Mononuclear cell (primary cell): ENCODE measurements around the gene ADAP2. TPM values are rescaled to one million over a fixed set of nuclear protein-coding genes. Genes with fewer than 3 reads are reported as not detected.
"Not testable (repeated sequence)": the region's sequence is repeated elsewhere in the genome, so short reads cannot be mapped to it uniquely, and the experiment has no call there.

Experiments used
- H3K27me3 ChIP-seq: 2 replicates; pipeline ENCODE4 v1.6.0; 2011; ENCODE audit warnings: low read length, control low read depth; ENCODE audit not compliant: insufficient read depth
- H3K4me1 ChIP-seq: 2 replicates; pipeline ENCODE4 v1.5.1; 2011; ENCODE audit warnings: mild to moderate bottlenecking, low read length, control low read depth; ENCODE audit not compliant: insufficient read depth
- H3K4me3 ChIP-seq: 2 replicates; pipeline ENCODE4 v1.5.1; 2011; ENCODE audit warnings: mild to moderate bottlenecking, low read length, moderate library complexity
- H3K9me3 ChIP-seq: 2 replicates; pipeline ENCODE4 v1.5.1; 2011; ENCODE audit warnings: low read depth, mild to moderate bottlenecking, control low read depth, low read length
- total RNA-seq: library from RNA; depleted of rRNA; stranded (reverse); fragments of >200 nt; gene quantifications from one replicate; pipeline ENCODE4 v1.2.3, GENCODE V29; 2012

ADAP2 gene
- total RNA-seq, 1 donor, result 20.8 TPM

- Histone ChIP-seq H3K4me3 (no peak overlapping the region), H3K27me3 (no peaks in the 10 kb centered on the region)
These were observed 53.5 kb downstream of the ADAP2 start for GRCh38 chr17:30975042-30975820.

GRCh38 chr17:30979919-30980318 is 58.2 kb downstream of the ADAP2 start:
- not testable (repeated sequence) for H3K27me3 ChIP-seq, H3K4me1 ChIP-seq, H3K9me3 ChIP-seq, H3K4me3 ChIP-seq

More at GRCh38 chr17:30975042-30975820, 53.5 kb downstream of the ADAP2 start:
- no peaks in the 10 kb centered on the region for H3K9me3 ChIP-seq
- peaks cover 34% of the 10 kb centered on the region for H3K4me1 ChIP-seq

- no peaks in the 10 kb centered on the region for H3K4me1 ChIP-seq
- no peak overlapping the region for H3K4me3 ChIP-seq
- no peaks in the 10 kb centered on the region for H3K9me3 ChIP-seq
- H3K27me3 ChIP-seq, result no peaks in the 10 kb centered on the region
These were observed 60.1 kb downstream of the ADAP2 start for GRCh38 chr17:30981531-30982519.

- Histone ChIP-seq H3K4me3 (no peak overlapping the region), H3K4me1 (no peaks in the 10 kb centered on the region), H3K27me3 (no peaks in the 10 kb centered on the region), H3K9me3 (no peaks in the 10 kb centered on the region)
These were observed 61.1 kb downstream of the ADAP2 start for GRCh38 chr17:30982855-30983254.

- no peaks in the 10 kb centered on the region for H3K9me3 ChIP-seq
- H3K4me3 ChIP-seq, result no peak overlapping the region
- no peaks in the 10 kb centered on the region for H3K4me1 ChIP-seq
- no peaks in the 10 kb centered on the region for H3K27me3 ChIP-seq
These were observed 68.7 kb downstream of the ADAP2 start for GRCh38 chr17:30990458-30990857.

- Histone ChIP-seq H3K9me3 (no peaks in the 10 kb centered on the region), H3K4me3 (no peak overlapping the region), H3K4me1 (no peaks in the 10 kb centered on the region), H3K27me3 (no peaks in the 10 kb centered on the region)
These were observed 70.8 kb downstream of the ADAP2 start for GRCh38 chr17:30992551-30992950.

GRCh38 chr17:30995347-30995746 is 73.6 kb downstream of the ADAP2 start:
- H3K4me1 ChIP-seq, result no peaks in the 10 kb centered on the region
- no peak overlapping the region for H3K4me3 ChIP-seq
- no peaks in the 10 kb centered on the region for H3K9me3 ChIP-seq
- no peaks in the 10 kb centered on the region for H3K27me3 ChIP-seq

- H3K27me3 ChIP-seq, result no peaks in the 10 kb centered on the region
These were observed 74.7 kb downstream of the ADAP2 start for GRCh38 chr17:30996486-30996885.

GRCh38 chr17:30997270-30997669 is 75.5 kb downstream of the ADAP2 start:
- Histone ChIP-seq H3K4me3 (no peak overlapping the region), H3K9me3 (no peaks in the 10 kb centered on the region), H3K27me3 (no peaks in the 10 kb centered on the region), H3K4me1 (no peaks in the 10 kb centered on the region)

More at GRCh38 chr17:30996486-30996885, 74.7 kb downstream of the ADAP2 start:
- no peaks in the 10 kb centered on the region for H3K9me3 ChIP-seq
- H3K4me3 ChIP-seq, result no peak overlapping the region
- no peaks in the 10 kb centered on the region for H3K4me1 ChIP-seq

GRCh38 chr17:30997842-30998241 is 76.1 kb downstream of the ADAP2 start:
- Histone ChIP-seq H3K27me3 (no peaks in the 10 kb centered on the region), H3K9me3 (no peaks in the 10 kb centered on the region), H3K4me3 (no peak overlapping the region), H3K4me1 (no peaks in the 10 kb centered on the region)

- Histone ChIP-seq H3K9me3 (no peaks in the 10 kb centered on the region), H3K27me3 (no peaks in the 10 kb centered on the region), H3K4me1 (peaks cover 5% of the 10 kb centered on the region), H3K4me3 (no peak overlapping the region)
These were observed 80.3 kb downstream of the ADAP2 start for GRCh38 chr17:31002047-31002446.

GRCh38 chr17:31003225-31003866 is 81.6 kb downstream of the ADAP2 start:
- no peak overlapping the region for H3K4me3 ChIP-seq
- no peaks in the 10 kb centered on the region for H3K9me3 ChIP-seq
- H3K27me3 ChIP-seq, result no peaks in the 10 kb centered on the region
- peaks cover 10% of the 10 kb centered on the region for H3K4me1 ChIP-seq

GRCh38 chr17:31004160-31004559 is 82.4 kb downstream of the ADAP2 start:
- Histone ChIP-seq H3K4me3 (no peak overlapping the region), H3K27me3 (no peaks in the 10 kb centered on the region), H3K9me3 (no peaks in the 10 kb centered on the region), H3K4me1 (peaks cover 17% of the 10 kb centered on the region)

- Histone ChIP-seq H3K4me1 (peaks cover 19% of the 10 kb centered on the region), H3K4me3 (peak overlapping the region; percentile 62), H3K9me3 (no peaks in the 10 kb centered on the region), H3K27me3 (no peaks in the 10 kb centered on the region)
These were observed 86.1 kb downstream of the ADAP2 start for GRCh38 chr17:31007695-31008373.
